Activated T-cell treated with anti-CD3 and anti-CD28 coated beads, Interleukin-2, amount 50 U/mL, for 72 hours (primary cell): ENCODE results near the gene COL15A1. TPM values are rescaled to one million over a fixed set of nuclear protein-coding genes. Genes with fewer than 3 reads are reported as not detected.
"Not testable (repeated sequence)": the region's sequence is repeated elsewhere in the genome, so short reads cannot be mapped to it uniquely, and the experiment has no call there.

Experiments
- ATAC-seq, 2 donors: fragments of 150-1000 bp; cut with Tn5 transposase; replicated peaks in 1 of 2; 2 replicates each; pipeline ENCODE4 v1.10.0; 2021; ENCODE audit warnings: moderate library complexity in 2 of 2, mild to moderate bottlenecking in 1 of 2
- DNase-seq, 2 donors: peaks; one replicate each; pipeline ENCODE4 v3.0.0; 2021 to 2022; ENCODE audit warnings: mixed read lengths in 1 of 2
- H3K27ac Mint-ChIP-seq: one replicate; pipeline ENCODE4 v1.8.0; 2022; ENCODE audit warnings: mild to moderate bottlenecking, moderate library complexity, mixed read lengths
- H3K27me3 Mint-ChIP-seq: one replicate; pipeline ENCODE4 v1.8.0; 2022; ENCODE audit warnings: low read depth, mixed read lengths
- H3K36me3 Mint-ChIP-seq, 2 donors: one replicate each; pipeline ENCODE4 v1.8.0; 2022; ENCODE audit warnings: mixed read lengths in 2 of 2, mild to moderate bottlenecking in 1 of 2; ENCODE audit not compliant: insufficient read depth in 2 of 2
- H3K4me1 Mint-ChIP-seq: one replicate; pipeline ENCODE4 v1.8.0; 2022; ENCODE audit warnings: low read depth, mixed read lengths
- H3K4me3 Mint-ChIP-seq, 2 donors: one replicate each; pipeline ENCODE4 v1.8.0; 2022; ENCODE audit warnings: mild to moderate bottlenecking in 2 of 2, mixed read lengths in 2 of 2, moderate library complexity in 2 of 2
- H3K9me3 Mint-ChIP-seq, 2 donors: one replicate each; pipeline ENCODE4 v1.8.0; 2022; ENCODE audit warnings: mixed read lengths in 2 of 2
- total RNA-seq, 2 donors: library from RNA; stranded (reverse); gene quantifications; one replicate each; pipeline ENCODE4 v1.2.3, GENCODE V29; 2022

COL15A1 gene
- total RNA-seq, 2 donors from 2014 or later, result 0.19 to 0.30 TPM

GRCh38 chr9:99099806-99100585 lies 156.3 kb downstream of the COL15A1 start:
- peaks cover 30% of the 10 kb centered on the region for H3K4me1 Mint-ChIP-seq
- H3K27me3 Mint-ChIP-seq, DNase-seq, H3K36me3 Mint-ChIP-seq, H3K27ac Mint-ChIP-seq, H3K4me3 Mint-ChIP-seq, ATAC-seq, H3K9me3 Mint-ChIP-seq: not testable (repeated sequence)

DNA sequence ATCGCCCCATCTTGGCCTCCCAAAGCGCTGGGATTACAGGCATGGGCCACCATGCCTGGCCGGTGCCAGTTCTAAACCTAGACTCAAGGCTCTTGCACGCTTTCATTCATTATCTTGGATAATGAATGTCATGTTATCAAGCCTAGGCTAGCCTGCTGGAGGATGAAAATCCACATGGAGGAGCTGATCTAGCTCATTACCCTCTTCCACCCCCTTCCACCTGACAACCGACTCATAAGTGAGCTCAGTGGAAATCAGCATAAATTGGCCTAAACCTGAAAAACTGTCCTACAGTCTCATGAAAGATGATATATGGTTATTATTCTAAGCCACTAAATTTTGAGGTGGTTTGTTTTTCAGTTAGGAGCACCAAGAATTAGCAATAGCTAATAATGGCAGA lies 157.6 kb downstream of the COL15A1 start:
- peaks cover 29% of the 10 kb centered on the region for H3K4me1 Mint-ChIP-seq
- H3K9me3 Mint-ChIP-seq, result peaks cover 3 to 4% of the 10 kb centered on the region in 2 donors
- ATAC-seq (no peak), DNase-seq (no peak)
- no peak overlapping the region for H3K27ac Mint-ChIP-seq
- H3K36me3 Mint-ChIP-seq, result peaks cover 4 to 9% of the 10 kb centered on the region in 2 donors
- H3K4me3 Mint-ChIP-seq, result no peak overlapping the region
- peaks cover 7% of the 10 kb centered on the region for H3K27me3 Mint-ChIP-seq

GRCh38 chr9:99101812-99102211 lies 158.1 kb downstream of the COL15A1 start:
- ATAC-seq (no peak), DNase-seq (no peak)
- Mint-ChIP-seq H3K27ac (no peak overlapping the region), H3K27me3 (peaks cover 2% of the 10 kb centered on the region), H3K4me1 (peaks cover 30% of the 10 kb centered on the region), H3K36me3 (peaks cover 4 to 9% of the 10 kb centered on the region in 2 donors), H3K9me3 (peaks cover 3 to 4% of the 10 kb centered on the region in 2 donors), H3K4me3 (no peak overlapping the region)

- peaks cover 3 to 4% of the 10 kb centered on the region in 2 donors for H3K9me3 Mint-ChIP-seq
- DNase-seq (no peak), ATAC-seq (no peak)
- H3K27ac Mint-ChIP-seq, result peak overlapping the region; percentile 34
- H3K27me3 Mint-ChIP-seq, result no peaks in the 10 kb centered on the region
- peaks cover 4 to 9% of the 10 kb centered on the region in 2 donors for H3K36me3 Mint-ChIP-seq
- H3K4me3 Mint-ChIP-seq, result peak overlapping the region; percentile 92 to 97
- peaks cover 43% of the 10 kb centered on the region for H3K4me1 Mint-ChIP-seq
These were observed 159.6 kb downstream of the COL15A1 start for GRCh38 chr9:99103054-99103895.

- ATAC-seq (no peak), DNase-seq (peak in 1 of 2 donors; percentile 9)
- peaks cover 3 to 4% of the 10 kb centered on the region in 2 donors for H3K9me3 Mint-ChIP-seq
- H3K4me1 Mint-ChIP-seq, result peaks cover 50% of the 10 kb centered on the region
- peaks cover 4 to 7% of the 10 kb centered on the region in 2 donors for H3K36me3 Mint-ChIP-seq
- peak overlapping the region; percentile 44 for H3K27ac Mint-ChIP-seq
- no peaks in the 10 kb centered on the region for H3K27me3 Mint-ChIP-seq
- peak overlapping the region; percentile 92 to 97 for H3K4me3 Mint-ChIP-seq
These were observed 160.3 kb downstream of the COL15A1 start for GRCh38 chr9:99103901-99104458.

DNA sequence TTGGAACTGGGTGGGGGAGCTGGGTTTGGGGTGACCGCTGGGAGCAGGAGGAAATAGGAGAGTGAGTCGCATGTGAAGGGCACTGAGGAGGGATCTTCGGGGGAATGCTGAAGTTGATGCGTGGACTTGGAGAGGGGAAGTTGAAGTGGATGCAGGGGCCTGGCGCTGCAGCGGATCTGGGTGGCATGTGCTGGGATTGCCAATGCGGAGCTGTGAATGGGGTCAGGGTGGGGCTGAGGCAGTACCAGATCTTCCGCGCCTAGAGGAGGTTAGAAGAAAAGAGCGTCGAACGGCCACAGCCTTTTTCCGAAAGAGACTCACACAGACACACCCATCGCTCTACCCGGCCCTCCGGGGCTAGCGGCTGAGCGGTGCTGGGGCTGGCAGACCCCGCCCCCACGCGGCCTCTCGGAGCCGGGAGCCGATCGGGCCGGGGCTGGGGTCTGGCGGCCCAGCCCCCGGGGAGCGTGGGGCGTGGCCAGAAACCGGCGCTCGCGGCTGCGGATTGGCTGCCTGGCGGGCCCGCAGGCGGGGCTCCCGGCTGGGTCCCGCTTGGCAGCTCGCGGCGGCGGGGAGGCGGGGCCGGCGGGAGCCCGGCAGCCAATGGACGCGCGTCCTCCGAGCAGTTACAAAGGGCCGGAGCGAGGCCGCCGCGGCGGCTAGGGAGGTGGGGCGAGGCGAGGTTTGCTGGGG lies 160.9 kb downstream of the COL15A1 start, which contains the start of gene TGFBR1:
Gene TGFBR1 (plus strand): TSS at position 655 of the 693 bp plus-strand sequence. CDS start 93 bp downstream, outside the sequence.
- ATAC-seq (peak; percentile 90 to 91), DNase-seq (peak; percentile 95 to 97)
- peaks cover 2 to 5% of the 10 kb centered on the region in 2 donors for H3K36me3 Mint-ChIP-seq
- H3K27ac Mint-ChIP-seq, result peak within 1 kb of the TSS; percentile 72
- H3K9me3 Mint-ChIP-seq, result peaks cover 3% of the 10 kb centered on the region in 2 donors
- H3K4me3 Mint-ChIP-seq, result peak within 1 kb of the TSS; percentile 92 to 97
- H3K4me1 Mint-ChIP-seq, result peaks cover 56% of the 10 kb centered on the region
- H3K27me3 Mint-ChIP-seq, result no peaks in the 10 kb centered on the region

DNA sequence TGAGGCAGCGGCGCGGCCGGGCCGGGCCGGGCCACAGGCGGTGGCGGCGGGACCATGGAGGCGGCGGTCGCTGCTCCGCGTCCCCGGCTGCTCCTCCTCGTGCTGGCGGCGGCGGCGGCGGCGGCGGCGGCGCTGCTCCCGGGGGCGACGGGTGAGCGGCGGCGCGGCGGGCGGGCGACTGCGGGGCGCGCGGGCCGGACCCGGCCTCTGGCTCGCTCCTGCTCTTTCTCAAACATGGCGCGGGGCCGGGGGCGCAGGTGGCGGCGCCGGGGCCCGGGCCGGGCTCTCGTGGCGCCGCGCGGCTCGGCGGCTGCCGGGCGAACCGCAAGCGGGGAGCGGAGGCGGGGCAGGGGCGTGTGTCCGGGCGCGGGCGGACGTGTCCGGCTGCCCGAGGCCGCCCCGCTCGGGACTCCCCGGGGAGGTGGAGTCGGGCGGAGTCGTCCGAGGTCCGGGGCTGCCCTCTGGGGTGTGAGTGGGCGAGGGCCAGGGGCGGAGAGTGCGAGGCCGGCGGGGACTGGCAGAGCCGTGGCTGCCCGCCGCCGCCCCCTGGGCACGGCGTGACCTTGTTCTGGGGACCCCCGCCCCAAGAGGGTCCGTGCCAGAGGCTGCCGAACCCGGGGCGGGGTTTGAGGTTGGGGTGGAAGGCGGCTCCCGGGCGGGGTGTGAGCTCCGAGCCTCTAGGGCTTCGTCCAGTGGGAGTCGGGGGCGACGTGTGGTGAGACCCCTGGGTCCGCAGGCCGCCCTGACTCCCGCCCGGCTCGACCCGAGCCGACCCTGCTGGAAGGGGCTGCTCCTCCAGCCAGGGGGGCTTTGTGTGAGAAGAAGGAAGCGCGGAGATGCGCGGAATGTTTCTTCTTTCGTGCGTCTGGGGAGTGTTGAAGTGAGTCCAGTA lies 161.7 kb downstream of the COL15A1 start:
- Mint-ChIP-seq H3K9me3 (no peaks in the 10 kb centered on the region), H3K4me1 (peaks cover 64% of the 10 kb centered on the region), H3K27me3 (no peaks in the 10 kb centered on the region), H3K4me3 (peak overlapping the region; percentile 82 to 90), H3K27ac (peak overlapping the region; percentile 72), H3K36me3 (peaks cover 0 to 5% of the 10 kb centered on the region in 2 donors)
- ATAC-seq, result peak; percentile 31 to 54
- peak; percentile 69 to 76 for DNase-seq

DNA sequence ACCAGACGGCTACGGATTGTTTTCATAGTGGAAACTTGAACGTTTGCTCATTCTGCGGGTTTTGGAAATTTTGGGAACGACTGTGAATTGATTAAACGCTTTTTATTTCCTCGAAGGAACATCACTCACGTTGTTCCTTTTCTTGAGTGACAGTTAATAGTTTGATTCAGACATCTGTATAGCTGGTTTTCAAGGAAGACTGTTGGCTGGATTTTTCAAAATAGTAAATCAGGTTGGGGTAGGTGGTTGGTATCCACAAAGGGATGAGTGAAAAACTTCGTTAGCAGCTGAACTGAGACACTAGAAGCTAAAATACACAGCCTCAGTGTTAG lies 162.3 kb downstream of the COL15A1 start:
- H3K27me3 Mint-ChIP-seq, result no peaks in the 10 kb centered on the region
- peaks cover 67% of the 10 kb centered on the region for H3K4me1 Mint-ChIP-seq
- no peak for DNase-seq
- no peaks in the 10 kb centered on the region for H3K9me3 Mint-ChIP-seq
- peak overlapping the region; percentile 82 to 90 for H3K4me3 Mint-ChIP-seq
- peaks cover 0 to 5% of the 10 kb centered on the region in 2 donors for H3K36me3 Mint-ChIP-seq
- peak overlapping the region; percentile 72 for H3K27ac Mint-ChIP-seq
- ATAC-seq, result no peak

DNA sequence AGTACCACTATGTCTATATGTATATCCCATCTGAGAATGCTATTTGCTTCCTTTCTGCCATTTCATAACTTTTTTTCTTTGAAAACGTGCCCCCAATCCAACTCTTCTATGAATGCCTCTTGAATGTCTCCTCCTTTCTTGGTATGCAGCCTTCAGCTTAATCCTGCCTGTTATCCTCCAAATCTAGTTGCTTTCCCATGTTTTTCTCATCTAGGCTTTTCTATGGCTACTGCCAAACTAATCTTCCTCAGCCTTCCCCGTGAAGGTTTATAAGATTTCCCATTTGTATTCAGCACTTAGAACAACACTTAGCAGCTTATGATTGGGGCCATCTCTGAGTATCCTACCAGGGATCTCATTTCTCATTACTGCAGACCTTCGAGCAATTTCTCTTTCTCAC lies 163.7 kb downstream of the COL15A1 start:
- DNase-seq (no peak), ATAC-seq (no peak)
- Mint-ChIP-seq H3K27ac (peak overlapping the region; percentile 0), H3K9me3 (no peaks in the 10 kb centered on the region), H3K4me1 (peaks cover 76% of the 10 kb centered on the region), H3K27me3 (no peaks in the 10 kb centered on the region), H3K36me3 (peaks cover 0 to 5% of the 10 kb centered on the region in 2 donors), H3K4me3 (peak overlapping the region; percentile 57 to 80)

DNA sequence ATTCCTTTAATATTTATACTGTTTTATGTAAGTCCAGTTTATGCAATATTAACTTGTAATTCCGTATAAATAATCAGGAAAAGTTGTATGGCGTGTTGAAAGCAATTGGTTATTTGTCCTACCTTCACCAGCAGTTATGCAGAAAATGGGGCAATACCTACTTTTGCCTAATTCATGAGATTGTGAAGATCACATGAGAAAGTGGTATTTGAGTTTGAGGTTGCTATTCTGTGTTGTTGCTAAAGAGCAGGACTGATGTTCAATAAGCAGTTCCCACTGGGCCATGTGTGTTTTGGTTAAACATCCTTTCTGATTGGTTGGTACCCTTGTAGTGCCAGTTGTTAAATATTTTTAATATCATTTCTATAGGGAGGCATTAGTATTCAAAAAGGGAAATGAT lies 164.4 kb downstream of the COL15A1 start:
- H3K4me1 Mint-ChIP-seq, result peaks cover 80% of the 10 kb centered on the region
- H3K27me3 Mint-ChIP-seq, result no peaks in the 10 kb centered on the region
- no peak overlapping the region for H3K27ac Mint-ChIP-seq
- H3K36me3 Mint-ChIP-seq, result peaks cover 0 to 5% of the 10 kb centered on the region in 2 donors
- no peak for ATAC-seq
- peak overlapping the region in 1 of 2 donors; percentile 80 for H3K4me3 Mint-ChIP-seq
- no peaks in the 10 kb centered on the region for H3K9me3 Mint-ChIP-seq
- DNase-seq, result no peak

GRCh38 chr9:99109522-99109921 lies 165.8 kb downstream of the COL15A1 start:
- no peak overlapping the region for H3K27ac Mint-ChIP-seq

More at GRCh38 chr9:99109522-99109921, 165.8 kb downstream of the COL15A1 start:
- no peaks in the 10 kb centered on the region for H3K27me3 Mint-ChIP-seq
- H3K9me3 Mint-ChIP-seq, result no peaks in the 10 kb centered on the region
- no peak overlapping the region for H3K4me3 Mint-ChIP-seq
- DNase-seq, result no peak
- no peak for ATAC-seq
- H3K4me1 Mint-ChIP-seq, result peaks cover 80% of the 10 kb centered on the region
- H3K36me3 Mint-ChIP-seq, result peaks cover 0 to 2% of the 10 kb centered on the region in 2 donors
